ENCODE measurements around the gene DCUN1D5.

The DCUN1D5 gene

DNA sequence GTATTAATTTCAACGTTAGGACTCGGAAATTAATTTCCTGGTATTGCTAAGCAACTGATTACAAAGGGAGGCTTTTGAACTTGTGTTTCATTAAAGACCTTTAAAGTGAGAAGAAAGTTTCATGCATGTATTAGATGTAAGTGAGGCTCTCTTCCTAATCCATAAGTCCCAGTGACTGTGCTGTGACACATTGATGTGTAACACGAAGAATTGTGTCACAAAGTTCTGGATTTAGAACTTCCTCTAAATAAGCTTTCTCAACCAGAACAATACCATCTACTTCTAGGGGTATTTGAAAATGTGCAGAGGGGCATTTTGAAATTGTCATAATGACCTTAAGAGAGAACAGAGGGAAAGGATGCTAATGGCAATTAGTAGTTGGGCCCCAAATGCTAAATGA, 14.4 kb downstream of the DCUN1D5 start:
- TF ChIP-seq, protein P1, sequence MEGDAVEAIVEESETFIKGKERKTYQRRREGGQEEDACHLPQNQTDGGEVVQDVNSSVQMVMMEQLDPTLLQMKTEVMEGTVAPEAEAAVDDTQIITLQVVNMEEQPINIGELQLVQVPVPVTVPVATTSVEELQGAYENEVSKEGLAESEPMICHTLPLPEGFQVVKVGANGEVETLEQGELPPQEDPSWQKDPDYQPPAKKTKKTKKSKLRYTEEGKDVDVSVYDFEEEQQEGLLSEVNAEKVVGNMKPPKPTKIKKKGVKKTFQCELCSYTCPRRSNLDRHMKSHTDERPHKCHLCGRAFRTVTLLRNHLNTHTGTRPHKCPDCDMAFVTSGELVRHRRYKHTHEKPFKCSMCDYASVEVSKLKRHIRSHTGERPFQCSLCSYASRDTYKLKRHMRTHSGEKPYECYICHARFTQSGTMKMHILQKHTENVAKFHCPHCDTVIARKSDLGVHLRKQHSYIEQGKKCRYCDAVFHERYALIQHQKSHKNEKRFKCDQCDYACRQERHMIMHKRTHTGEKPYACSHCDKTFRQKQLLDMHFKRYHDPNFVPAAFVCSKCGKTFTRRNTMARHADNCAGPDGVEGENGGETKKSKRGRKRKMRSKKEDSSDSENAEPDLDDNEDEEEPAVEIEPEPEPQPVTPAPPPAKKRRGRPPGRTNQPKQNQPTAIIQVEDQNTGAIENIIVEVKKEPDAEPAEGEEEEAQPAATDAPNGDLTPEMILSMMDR (conservative IDR thresholded peaks at IDR 0.05) = no peak
- no peak overlapping the region for H3K27ac ChIP-seq

DNA sequence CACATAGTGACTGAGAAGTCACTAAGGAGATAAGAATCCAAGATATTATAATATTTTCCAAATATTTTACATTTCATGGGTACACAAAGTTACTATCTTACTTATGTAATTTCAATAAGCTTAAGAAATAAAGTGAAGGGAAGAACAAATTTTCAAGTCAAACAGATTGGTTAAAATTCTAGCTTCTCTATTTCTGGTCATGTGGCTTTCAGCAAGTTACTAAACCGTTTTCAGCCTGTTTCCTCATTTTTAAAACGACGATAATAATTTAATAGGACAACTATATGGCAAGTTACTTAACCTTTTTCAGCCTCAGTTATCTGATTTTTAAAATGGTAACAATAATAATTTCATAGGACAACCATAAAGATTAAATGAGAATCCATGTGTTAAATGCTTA, 15.6 kb downstream of the DCUN1D5 start:
- TF ChIP-seq, protein P1 (conservative IDR thresholded peaks at IDR 0.05) = no peak
- H3K27ac ChIP-seq = no peak overlapping the region

DNA sequence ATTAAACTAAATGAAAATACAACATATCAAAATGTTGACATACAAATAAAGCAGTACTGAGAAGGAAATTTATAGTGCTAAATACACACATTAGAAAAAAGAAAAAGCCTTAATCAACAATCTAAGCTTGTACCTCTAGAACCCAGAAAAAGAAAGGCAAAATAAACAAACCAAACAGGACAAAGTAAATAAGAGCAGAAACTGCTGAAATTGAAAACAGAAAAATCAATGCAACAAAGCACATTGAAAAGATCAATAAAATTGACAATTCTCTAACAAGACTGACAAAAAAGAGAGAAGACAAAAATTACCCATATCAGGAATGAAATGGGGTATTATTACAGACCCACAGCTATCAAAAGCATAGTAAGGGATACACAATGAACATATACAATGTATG, 21.0 kb downstream of the DCUN1D5 start:
- TF ChIP-seq, protein P1 (conservative IDR thresholded peaks at IDR 0.05) = no peak
- H3K27ac ChIP-seq = no peak overlapping the region

DNA sequence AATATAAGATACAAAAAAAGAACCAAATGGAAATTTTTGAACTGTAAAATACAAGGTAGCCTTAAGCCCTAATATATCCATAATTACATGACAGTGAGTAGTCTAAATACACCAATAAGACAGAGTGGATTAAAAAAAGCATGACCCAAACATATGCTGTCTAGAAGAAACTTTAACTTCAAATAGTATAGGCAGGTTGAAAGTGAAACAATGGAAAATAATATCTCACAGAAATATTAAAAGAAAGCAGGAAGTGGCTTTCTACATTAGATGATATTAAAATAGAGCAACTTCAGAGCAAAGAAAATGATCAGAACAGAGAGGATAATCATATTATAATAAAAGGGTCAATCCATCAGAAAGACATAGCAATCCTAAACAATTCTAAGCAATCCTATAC, 21.8 kb downstream of the DCUN1D5 start:
- TF ChIP-seq, protein P1 (conservative IDR thresholded peaks at IDR 0.05) = no peak
- no peak overlapping the region for H3K27ac ChIP-seq

DNA sequence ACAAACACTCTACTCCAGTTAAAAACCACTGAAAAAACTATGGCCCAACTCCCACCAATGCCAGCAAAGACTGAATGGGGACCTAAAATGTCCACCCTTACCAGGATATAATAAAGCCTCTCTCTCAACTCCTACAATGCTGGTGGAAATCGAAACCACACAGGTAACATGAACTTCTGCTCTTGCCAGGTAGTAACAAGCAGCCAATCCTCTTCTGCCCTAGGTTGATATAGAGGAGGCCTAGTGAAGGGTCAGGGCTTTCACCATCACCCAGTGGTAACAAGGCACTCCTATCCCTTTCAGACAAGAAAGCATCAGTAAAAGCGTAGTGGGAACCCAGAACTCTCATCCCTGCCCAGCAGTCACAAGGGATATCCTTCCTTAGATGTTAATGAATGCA, 22.6 kb downstream of the DCUN1D5 start:
- no peak overlapping the region for H3K27ac ChIP-seq
- TF ChIP-seq, protein P1 (conservative IDR thresholded peaks at IDR 0.05) = no peak

DNA sequence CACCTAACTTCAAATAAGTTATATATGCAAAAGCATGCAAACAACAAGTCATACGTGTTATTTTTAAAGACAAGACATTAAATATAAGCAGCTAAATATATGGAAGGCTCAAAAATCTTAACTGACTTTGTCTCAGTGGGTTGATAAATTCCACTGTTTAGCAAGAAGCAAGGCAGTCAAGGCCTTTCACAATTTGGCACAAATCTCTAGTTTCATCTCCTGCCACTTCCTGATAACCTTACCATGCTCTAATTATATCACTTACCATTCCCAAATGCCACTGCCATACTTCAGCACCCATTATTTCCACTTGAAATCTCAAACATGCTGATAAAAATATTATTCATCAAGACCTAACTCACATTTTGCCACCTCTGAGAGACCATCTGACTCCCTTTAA, 24.8 kb downstream of the DCUN1D5 start:
- no peak overlapping the region for H3K27ac ChIP-seq
- TF ChIP-seq, protein P1 (conservative IDR thresholded peaks at IDR 0.05) = no peak

DNA sequence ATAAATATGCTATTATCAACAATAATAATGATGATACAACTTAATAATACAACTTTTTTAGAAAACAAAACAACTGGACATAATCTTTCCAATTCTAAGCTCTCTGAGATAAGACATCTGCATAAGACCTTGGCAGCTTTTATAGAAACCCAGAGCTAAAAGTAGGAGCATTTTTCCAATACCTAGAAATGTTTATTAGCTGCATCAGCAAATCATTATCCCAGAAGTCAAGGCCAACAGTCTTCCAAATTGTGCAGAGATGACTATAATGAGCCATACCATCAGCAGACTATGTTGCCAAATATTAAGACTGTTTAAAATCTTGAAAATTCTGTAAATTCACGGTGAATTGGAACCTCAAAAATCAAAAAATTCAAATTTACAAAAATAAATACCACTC, 30.3 kb downstream of the DCUN1D5 start:
- TF ChIP-seq, protein P1 (conservative IDR thresholded peaks at IDR 0.05) = no peak
- H3K27ac ChIP-seq = no peak overlapping the region
